Measurements from ENCODE around the gene INTS4.
"Not testable (repeated sequence)": the region's sequence is repeated elsewhere in the genome, so short reads cannot be mapped to it uniquely, and the experiment has no call there.

- not testable (repeated sequence) for TF ChIP-seq CTCF (IDR thresholded peaks at IDR 0.05 in 4 of 5, conservative IDR thresholded peaks at IDR 0.05 in 1 of 5); POLR2A (IDR thresholded peaks at IDR 0.05)
Observed at GRCh38 chr11:77913608-77914306, 80.7 kb downstream of the INTS4 start.

Data from gastrocnemius medialis (tissue), 4 donors.